Forelimb muscle (tissue), 1 donor: Measurements from ENCODE around the gene CHST9. TPM values are rescaled to one million over a fixed set of nuclear protein-coding genes. Genes with fewer than 3 reads are reported as not detected.
"Not testable (repeated sequence)": the region's sequence is repeated elsewhere in the genome, so short reads cannot be mapped to it uniquely, and the experiment has no call there.

Source experiments
- DNase-seq: peaks from one replicate; pipeline ENCODE4 v3.0.0-alpha.2; 2013; ENCODE audit warnings: low read depth
- polyA plus RNA-seq: library from polyadenylated mRNA; unstranded; fragments of 120-200 nt; gene quantifications from one replicate; pipeline ENCODE4 v1.2.1, GENCODE V29; 2013; ENCODE audit not compliant: insufficient read length

Gene CHST9, protein sequence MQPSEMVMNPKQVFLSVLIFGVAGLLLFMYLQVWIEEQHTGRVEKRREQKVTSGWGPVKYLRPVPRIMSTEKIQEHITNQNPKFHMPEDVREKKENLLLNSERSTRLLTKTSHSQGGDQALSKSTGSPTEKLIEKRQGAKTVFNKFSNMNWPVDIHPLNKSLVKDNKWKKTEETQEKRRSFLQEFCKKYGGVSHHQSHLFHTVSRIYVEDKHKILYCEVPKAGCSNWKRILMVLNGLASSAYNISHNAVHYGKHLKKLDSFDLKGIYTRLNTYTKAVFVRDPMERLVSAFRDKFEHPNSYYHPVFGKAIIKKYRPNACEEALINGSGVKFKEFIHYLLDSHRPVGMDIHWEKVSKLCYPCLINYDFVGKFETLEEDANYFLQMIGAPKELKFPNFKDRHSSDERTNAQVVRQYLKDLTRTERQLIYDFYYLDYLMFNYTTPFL
- polyA plus RNA-seq, result 0.23 TPM

DNA sequence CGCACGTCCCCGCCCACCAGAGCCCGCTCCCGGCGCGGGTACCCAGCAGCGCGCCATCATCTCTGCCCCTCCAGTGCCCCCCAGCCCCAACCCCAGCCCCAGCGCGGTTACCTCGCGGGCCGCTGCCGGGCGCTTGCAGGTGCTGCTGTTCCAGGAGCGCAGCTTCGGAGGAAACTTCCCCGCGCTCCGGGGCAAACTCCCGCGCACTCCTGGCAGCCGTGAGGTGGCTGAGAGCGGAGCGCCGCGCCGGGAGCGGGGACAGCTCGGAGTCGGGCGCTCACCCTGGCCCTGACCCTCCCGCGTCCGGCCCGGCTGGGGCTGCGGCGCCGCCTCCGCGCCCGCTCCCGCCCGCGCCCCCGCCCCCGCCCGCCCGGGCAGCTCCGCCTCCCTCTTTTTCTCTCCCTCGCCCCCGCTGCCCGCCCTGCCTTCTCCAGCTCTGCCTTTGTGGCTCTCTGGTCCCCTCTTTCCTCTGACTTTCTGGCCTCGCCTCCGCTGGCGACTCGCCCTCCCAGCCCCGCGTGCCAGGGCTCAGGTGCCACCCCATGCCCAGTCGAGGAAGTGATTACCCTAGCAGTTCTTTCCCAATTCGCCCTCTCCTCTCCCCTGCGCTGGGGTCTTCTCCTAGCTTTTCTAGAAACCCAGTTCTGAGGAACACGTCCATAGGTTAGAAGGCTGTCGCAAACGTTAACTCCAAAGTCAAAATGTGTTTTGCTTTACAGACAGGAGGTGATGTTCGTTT lies at the start of gene CHST9:
Gene CHST9, minus strand, starts transcription at position 284 of the 739 bp plus-strand sequence. CDS start 42,499 bp downstream, outside the sequence.
- DNase-seq, result no peak

DNA sequence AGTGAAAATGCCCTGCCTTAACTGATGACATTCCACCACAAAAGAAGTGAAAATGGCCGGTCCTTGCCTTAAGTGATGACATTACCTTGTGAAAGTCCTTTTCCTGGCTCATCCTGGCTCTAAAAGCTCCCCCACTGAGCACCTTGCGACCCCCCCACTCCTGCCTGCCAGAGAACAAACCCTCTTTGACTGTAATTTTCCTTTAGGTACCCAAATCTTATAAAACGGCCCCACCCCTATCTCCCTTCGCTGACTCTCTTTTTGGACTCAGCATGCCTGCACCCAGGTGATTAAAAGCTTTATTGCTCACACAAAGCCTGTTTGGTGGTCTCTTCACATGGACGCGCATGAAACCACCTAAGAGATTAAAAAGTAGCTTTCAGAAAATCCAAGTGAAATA lies 47.2 kb upstream of the CHST9 start:
- not testable (repeated sequence) for DNase-seq

DNA sequence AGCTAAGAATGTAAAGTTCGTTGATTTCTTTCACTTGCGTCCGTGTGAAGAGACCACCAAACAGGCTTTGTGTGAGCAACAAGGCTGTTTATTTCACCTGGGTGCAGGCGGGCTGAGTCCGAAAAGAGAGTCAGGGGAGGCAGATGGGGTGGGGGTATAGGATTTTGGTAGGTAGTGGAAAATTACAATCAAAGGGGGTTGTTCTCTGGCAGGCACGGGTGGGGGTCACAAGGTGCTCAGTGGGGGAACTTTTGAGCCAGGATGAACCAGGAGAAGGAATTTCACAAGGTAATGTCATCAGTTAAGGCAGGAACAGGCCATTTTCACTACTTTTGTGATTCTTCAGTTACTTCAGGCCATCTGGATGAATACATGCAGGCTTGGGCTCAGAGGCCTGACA lies 46.6 kb upstream of the CHST9 start:
- not testable (repeated sequence) for DNase-seq

DNA sequence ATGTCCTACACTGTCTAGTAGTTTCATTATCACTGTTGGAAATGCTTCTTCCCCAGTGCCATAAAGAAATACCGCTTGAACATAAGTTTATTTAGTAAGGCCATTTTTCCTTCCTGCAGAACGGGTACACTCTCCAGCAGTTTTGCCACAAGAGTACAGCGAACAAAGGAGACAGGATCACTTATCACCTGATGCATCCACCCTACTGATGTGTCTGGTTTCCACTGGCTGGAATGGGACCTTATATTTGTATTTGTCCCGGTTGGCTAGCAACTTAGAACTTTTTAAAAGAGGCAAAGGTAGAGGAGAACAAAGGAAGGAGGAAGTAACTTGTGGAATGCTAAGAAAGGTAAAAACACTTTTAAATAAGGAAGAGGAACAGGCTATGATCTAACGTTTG lies 46.1 kb upstream of the CHST9 start:
- DNase-seq, result not testable (repeated sequence)

DNA sequence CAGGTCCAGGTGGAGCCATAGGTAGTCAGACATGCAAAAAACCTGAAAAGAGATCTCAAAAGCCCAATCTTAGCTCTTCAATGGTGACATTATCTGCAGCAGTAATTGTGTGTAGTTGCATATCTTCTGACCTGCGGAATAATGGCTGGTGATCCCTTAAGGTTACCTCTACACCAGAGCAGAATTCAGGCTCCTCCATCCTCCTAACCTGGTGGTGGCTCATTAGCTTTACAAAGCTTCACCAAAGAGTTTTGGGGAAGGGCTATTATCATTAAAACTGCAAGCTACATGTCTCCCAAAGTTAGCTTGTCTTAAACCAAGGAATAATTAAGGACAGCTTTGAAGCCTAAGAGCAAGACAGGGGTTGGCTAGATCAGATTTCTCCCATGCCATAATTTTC lies 42.6 kb upstream of the CHST9 start:
- DNase-seq, result no peak

DNA sequence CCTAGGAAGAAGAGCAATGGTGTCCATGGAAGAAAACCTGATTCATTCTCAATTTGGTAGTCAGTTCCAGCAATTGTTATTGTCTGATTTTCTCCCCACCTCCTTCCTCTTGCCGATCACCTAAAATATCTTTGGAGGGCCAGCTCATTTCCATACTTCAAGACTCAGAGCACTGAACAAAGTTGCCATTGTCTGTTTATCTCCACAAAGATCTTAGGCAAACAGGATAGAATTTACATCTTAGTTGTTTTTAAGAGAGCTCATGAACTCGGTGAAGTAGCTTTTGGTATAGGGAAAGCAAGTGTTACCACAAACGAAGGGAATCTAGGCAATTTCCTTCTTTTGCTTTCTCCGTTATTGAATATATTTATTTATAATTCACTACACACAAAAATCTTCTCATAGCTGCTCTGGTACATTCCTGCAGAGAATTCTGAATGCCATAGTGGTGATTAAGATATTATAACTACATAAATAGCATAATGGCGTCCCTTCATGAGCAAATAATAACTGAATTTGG lies 41.5 kb upstream of the CHST9 start:
- no peak for DNase-seq

DNA sequence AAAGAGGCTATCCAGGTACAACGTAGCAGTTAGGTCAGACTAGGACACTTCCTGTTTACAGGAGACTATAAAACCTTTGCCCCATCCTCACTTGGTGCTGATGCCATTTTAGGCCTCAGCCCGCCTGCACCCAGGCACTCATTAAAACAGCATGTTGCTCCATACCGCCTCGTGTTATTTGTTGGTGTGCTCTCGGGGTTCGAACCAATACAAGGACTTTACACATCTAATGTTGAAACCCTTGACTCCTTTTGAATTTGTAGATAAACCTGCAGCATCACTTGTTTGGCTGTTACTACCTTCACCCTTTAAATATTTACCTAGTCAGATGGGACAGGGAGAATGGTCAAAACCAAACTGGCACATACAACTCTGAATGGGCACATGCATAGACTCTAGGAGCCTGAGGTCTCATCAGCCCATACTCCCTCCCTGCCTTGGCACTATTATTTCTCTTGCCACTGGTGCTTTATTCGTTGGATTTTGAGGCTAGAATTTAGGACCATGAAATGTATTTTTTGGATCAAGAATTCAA lies 40.9 kb upstream of the CHST9 start:
- DNase-seq, result no peak

DNA sequence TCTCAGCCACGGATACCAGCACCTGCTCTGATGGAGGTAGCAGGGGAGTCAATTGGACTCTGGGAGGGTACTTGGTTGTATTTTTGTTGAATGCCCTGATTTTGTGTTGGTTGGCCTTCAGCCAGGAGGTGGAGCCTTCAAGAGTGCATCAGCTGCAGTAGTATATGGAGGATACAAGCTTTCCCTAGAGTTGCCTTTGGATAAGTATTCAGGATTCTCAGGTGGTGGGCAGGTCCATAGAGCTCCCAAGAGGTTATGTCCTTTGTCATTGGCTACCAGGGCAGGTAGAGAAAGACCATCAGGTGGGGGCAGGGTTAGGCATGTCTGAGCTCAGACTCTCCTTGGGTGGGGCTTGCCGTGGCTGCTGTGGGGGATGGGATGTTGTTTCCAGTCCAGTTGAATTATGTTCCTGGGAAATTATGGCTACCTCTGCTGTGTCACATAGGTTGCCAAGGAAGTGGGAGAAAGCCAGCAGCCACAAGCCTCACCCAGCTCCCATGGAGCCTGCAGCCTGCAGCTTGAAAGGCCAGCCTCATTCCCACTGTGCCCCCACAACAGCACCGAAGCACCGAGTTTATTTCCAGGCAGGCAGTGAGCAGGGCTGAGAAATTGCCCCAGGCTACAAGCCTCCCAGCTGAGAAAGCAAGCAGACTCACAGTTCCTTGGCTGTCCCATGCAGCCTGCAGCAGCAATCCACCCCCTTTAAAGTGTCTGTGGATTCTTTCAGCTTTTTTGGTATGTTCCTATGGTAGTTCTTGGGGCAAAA lies 38.6 kb upstream of the CHST9 start:
- DNase-seq, result no peak

DNA sequence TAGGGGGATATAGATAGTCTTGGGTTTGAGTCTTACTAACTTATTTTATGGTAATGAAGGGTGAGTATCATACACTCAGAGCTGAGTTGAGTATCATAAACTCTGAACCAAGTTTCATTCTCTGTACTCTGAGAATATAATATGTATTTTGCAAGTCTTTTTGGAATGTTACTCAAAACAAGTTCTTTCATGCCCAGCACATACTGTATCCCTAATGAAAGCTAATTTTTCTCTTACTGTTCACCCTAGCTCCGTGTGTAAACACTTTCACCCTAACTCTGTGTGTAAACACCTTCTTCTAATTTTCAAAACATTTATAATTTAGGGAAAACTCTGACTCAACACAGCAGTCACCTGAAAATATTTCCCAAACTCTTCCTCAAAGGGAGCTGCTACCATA lies 29.7 kb upstream of the CHST9 start:
- no peak for DNase-seq

DNA sequence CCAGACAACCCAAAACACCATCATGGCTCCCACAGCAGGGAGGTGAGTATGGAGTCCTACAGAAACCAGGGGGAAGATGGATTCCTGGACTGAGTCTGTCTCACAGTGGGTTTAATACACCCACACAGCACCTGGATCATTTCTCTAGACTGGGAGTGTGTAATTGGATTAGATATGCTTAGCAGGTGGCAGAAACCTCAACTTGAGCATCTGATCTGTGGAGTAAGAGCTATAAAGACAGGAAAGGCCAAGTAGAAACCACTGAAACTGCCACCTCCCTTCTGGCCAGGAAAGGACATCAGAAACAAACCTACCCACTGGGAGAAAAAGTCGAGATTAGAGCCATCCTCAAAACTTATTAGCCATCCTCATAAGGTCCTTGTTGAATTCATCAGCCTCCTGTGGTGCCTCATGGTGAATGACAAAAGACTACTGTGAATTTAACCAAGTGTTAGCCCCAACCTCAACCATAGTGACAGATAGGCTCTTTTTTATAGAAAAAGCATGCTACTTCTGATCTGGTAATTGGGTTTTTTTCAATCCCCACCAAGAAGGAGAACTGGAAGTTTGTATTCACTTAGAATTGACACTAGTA lies 28.1 kb upstream of the CHST9 start:
- DNase-seq, result no peak

DNA sequence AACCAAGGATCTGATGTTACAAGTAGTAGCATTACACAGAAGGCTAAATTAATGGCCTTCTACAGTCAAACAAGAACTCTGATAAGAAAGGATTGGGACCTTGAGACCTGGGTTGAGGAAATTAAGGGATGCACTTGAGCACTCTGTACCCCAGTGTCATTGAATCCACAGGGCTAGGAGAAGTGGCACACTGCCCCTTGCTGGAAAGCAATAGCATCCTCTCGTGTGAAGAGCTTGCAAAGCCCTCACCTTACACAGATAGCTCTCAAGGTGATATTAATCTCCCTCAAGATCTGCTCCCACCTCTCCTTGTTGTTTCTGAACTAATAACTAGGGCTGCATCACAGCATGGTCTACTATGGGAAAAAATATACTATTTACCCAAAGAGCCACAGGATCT lies 26.5 kb upstream of the CHST9 start:
- no peak for DNase-seq

DNA sequence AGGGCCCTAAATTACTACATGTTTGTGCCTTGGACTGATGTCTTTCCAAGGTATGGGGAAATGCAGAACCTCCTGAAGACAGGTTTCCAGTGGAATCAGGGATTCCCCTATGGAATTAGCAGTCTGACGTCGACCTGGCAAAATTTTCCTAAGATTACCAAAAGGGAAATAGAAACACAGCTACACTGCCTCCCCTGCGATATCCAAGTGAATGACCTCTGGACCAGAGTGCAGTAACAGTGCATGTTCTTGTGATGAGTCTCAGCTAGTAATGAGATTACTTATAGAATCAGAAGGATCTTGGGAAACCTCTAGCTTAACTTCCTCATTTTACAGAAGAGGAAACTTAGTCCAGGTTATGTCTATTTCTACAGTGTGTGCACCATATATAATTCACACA lies 21.3 kb upstream of the CHST9 start:
- DNase-seq, result no peak

DNA sequence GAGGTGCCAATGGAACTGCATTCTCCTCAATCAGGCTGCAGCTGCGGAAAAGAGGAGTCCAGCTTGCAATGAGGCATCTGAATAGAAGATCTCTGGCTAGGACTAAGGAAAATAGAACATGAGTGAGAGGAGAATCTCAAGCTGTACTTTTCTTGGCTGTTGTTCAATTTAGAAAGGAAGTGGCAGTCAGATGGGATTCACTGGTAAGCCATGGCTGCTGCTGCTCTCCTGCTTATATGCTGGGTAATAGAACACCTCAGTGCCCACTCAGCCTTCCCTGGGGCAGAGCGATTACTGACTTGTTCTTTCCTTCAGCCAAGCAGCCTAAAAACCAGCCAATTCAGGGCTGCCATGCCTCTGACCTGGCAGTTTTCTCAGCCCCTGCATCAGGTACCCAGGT lies 17.6 kb upstream of the CHST9 start:
- no peak for DNase-seq

DNA sequence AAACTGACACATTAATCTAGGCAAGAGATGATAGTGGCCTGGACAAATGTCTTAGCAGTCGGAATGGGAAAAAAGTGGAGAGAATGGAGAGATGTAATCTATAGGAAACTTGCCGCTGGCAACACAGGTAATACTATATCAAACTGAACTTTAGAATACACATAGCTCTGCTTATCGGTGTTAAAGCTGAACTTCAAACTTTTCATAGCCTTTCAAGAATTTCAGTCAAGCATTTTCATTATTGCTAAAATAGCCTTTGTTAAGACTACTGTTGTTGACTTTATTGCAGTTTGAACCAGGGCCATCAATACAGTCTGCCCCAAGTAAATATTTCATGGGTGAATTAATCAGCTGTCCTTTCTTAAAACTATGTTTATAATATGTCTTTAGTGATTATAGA lies 12.9 kb upstream of the CHST9 start:
- no peak for DNase-seq

DNA sequence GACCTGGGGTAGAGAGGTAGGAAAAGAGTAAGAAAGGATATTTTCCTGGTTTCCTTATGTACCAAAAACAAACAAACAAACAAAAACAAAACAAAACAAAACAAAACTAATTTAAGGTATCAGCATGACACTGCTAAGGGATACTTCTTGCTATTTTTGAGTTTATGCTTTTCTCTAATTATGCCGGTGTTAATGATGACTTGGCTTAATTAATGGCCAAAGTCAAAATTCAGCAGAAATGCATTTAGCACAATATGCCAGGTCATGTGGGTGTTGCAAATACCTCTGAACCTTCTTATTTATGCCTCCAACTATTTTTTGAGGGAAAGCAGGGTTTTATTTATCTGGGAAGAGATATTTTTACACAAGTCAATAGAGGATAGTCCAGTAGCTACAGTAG lies 3.2 kb upstream of the CHST9 start:
- DNase-seq, result no peak

DNA sequence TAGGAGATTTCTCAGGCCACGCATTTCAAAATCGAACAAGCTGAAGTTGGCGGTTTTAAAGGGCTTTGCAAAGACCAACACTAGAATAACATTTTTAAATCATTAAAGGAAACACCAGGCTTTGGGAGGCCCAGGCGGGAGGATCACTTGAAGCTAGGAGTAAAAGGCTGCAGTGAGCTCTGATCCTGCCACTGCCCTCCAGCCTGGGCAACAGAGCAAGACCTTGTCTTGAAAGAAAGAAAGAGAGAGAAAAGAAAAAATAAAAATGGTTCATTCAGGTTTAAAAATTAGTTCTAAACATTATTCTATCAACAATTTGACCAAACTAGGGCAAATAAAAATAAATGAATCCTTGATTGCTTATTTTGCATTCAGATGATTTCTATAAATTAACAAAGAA lies 789 bp upstream of the CHST9 start:
- DNase-seq, result no peak

DNA sequence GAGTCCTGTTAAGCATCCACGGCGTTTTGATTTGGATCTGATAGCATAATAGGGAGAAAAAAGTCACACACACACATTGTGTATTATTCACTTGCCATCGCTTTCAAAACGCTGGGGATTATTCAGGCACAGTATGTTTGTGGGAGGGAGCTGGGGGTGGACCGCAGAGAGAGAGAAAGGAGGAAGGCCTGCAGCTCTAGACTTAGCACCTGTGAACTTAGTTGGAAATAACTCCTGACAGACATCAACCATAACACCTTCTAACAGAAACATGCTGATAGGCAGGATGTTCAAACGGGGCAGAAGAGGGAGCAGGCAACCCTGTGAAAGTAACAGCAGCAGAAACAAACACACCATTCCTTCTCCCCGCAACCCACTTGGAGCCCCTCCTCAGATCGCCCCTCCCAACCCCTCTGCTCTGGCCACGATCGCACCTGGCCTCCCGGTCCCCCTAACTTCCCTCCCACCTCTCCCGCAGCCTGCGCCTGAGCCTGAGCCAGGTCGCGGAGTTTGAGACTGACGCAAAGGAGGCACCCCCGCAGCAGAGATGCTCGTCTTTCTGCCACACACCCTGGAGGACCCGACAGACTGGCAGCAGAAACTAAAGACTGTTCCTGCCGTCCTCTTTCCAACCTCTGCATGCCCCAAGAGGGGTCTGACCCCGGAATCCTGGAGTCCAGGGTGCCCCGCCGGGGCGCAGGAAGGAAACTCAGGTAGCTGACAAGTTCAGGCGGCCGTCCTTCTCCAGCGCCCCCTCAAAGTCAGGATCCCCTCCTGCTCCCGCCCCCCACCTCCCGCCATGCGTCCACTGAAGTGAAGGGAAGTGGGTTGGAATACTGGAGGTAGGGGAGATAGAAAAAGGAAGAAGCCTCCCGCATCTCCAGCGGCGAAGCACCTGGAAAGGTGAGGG lies 738 bp downstream of the CHST9 start:
- DNase-seq, result no peak

DNA sequence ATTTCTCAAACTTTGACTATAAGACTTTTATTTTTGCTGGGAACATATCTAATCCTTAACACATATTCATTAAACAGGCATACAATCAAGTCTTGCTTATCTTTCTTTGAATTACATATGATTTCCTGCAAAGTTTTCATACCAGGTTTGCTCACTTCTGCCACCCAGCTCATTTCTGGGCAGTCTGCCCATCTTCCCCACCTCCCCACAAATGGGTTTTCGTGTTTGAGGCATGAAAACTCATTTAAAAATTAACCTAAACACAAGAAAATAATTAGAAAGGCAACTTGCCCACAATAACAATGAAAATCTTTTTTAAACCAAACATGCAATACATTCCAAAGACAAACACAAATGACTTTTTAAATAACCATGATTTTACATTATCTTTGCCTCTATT lies 3.4 kb downstream of the CHST9 start:
- no peak for DNase-seq

DNA sequence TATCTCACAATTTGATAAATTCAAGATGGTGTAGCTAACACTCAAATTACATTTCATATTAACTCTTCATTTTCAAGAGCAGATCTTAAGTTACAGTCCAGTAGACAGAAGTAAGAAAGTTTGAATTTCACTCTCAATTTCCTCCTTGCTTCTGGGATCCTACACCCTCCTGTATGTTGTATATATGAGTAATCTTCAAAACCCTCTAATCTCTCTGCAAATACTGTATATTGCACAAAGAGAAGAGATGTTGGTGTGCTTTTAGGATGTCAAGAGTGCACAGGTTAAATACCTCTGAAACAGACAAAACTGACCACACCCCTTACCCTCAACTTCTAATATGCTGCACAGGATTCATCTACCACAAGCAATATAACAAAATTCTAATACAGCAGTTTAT lies 6.7 kb downstream of the CHST9 start:
- DNase-seq, result no peak

DNA sequence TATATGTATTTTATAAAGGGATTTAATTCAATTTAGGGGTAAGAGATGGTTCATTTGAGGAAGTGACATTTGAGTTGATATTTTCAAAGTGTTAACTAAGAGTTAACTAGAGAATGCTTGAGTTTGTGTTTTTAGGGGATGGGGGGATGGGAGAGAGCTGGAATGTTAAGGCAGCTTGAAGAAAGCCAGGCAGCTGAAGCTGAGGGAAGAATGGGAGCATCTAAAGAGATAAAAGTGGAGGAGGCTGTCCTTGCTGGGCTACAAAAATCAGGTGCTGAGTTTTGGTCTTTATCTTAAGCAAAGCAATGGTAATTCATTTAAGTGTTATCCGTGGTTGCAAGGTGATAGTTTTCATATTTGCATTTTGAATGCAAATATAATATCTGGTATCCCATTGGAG lies 9.2 kb downstream of the CHST9 start:
- no peak for DNase-seq
